ENCODE results near the gene C1QB. TPM values are rescaled to one million over a fixed set of nuclear protein-coding genes. Genes with fewer than 3 reads are reported as not detected.

Gene C1QB
- total and polyA plus RNA-seq, 9 of the 15 experiments (the other 6 are each of a cell fraction or from before 2014, with no cell fraction given) = 0.55 TPM; not detected in 8

DNA sequence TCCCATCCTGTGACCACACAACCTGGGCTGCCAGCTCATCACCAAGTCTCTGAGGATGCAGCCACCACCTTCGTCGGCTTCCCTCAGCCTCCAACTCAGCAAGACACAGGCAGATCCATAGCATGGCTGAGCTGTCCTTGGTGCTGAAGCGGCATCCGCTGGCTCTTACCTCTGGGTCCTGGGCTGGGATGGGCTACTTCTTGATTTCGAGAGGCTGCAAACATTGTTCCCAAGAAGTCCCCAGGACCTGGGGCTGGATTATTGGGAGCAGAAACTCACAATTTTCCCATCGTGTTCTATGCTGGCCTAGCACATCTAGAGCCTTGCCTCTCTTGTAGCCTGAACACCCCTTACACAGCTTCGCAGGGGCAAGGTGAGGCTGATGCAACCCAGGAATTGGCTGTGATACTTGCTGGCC, 41.5 kb upstream of the C1QB start:
- DNase-seq (ENCODE audit: extremely low read depth in 1 of 4, low spot score in 3 of 4) (peak; percentile 61 to 78 (median 72)), FAIRE-seq (peak; percentile 93), ATAC-seq (peak; percentile 95)
- H2AFZ ChIP-seq (ENCODE audit: low read depth, low read length) = no peak overlapping the region
- H3K9me3 ChIP-seq (replicated peaks; ENCODE audit: control insufficient read depth, insufficient read depth, low read depth, low read length) = no peaks in the 10 kb centered on the region
- peaks cover 21% of the 10 kb centered on the region for H4K20me1 ChIP-seq (replicated peaks; ENCODE audit: control insufficient read depth, insufficient read depth, low read length)
- no peak overlapping the region for H3K9ac ChIP-seq (ENCODE audit: insufficient read depth in 1 of 2, low read depth in 2 of 2, low read length in 2 of 2)
- H3K4me2 ChIP-seq (ENCODE audit: insufficient read depth, low read length) = no peak overlapping the region
- no peaks in the 10 kb centered on the region; a peak in 1 of 5 replicates for H3K4me1 ChIP-seq (replicated peaks in 1 of 2; ENCODE audit: control insufficient read depth in 2 of 2, insufficient read depth in 2 of 2, low read length in 2 of 2)
- intact Hi-C loops (cut with micrococcal nuclease) = no loop called here
- BruUV-seq (replicated peaks) = no TSS peak
- ChIA-PET POLR2A (interaction anchor here (0.5 to 1.3 kb wide), 4 partner anchors 10 to 143 kb away, joined by 3 to 5 read pairs (median 4); no protein-coding TSS in a partner anchor), CTCF (ENCODE audit: low intra/inter-chr PET ratio) (interaction anchor here (0.6 kb wide), 1 partner anchor 159 kb away, joined by 4 read pairs; no protein-coding TSS in a partner anchor)
- no peaks in the 10 kb centered on the region for H3K79me2 ChIP-seq (ENCODE audit: control insufficient read depth, insufficient read depth, low read length)
- in situ Hi-C loops (cut with MboI) = no loop called here
- H3K4me3 ChIP-seq = no peak overlapping the region
- 6% methylated on average over 7 of the region's 7 CpGs for WGBS (ENCODE audit: insufficient coverage, low coverage, missing lambda C conversion rate)
- H3K27ac ChIP-seq (ENCODE audit: extremely low read depth, low read depth, low read length) = no peak overlapping the region
- no peaks in the 10 kb centered on the region for H3K36me3 ChIP-seq (ENCODE audit: control insufficient read depth, insufficient read depth, low read length)
- no peaks in the 10 kb centered on the region for H3K9me1 ChIP-seq (ENCODE audit: control insufficient read depth, insufficient read depth, low read length)
- H3K27me3 ChIP-seq (ENCODE audit: control insufficient read depth in 2 of 2, insufficient read depth in 2 of 2, low read length in 2 of 2) = peaks cover 6 to 23% of the 10 kb centered on the region in 2 experiments; a peak in 3 of 5 replicates
- TF ChIP-seq ARID1B (IDR thresholded peaks at IDR 0.05) (no peak), ZNF717 (CRISPR knock-in tag; IDR thresholded peaks at IDR 0.05) (no peak), MYNN (IDR thresholded peaks at IDR 0.05) (no peak), MYNN (CRISPR knock-in tag; IDR thresholded peaks at IDR 0.05) (no peak), PRMT5 (CRISPR knock-in tag; IDR thresholded peaks at IDR 0.05) (peak; percentile 93; the same call in 1 of the 2 replicates), ZNF398 (CRISPR knock-in tag; IDR thresholded peaks at IDR 0.05) (no peak), TCFL5 (CRISPR knock-in tag; conservative IDR thresholded peaks at IDR 0.05) (no peak), SREBF2 (CRISPR knock-in tag; IDR thresholded peaks at IDR 0.05) (no peak), HLTF (IDR thresholded peaks at IDR 0.05) (no peak), JUNB (CRISPR knock-in tag; conservative IDR thresholded peaks at IDR 0.05) (no peak), POLR2A (conservative IDR thresholded peaks at IDR 0.05) (no peak), ZNF586 (CRISPR knock-in tag; conservative IDR thresholded peaks at IDR 0.05) (no peak), GTF2B (IDR thresholded peaks at IDR 0.05; ENCODE audit: extremely low read depth, insufficient read length) (no peak), NR2C2 (CRISPR knock-in tag; IDR thresholded peaks at IDR 0.05) (peak; percentile 76; the same call in 1 of the 2 replicates), NR2C2 (tag; IDR thresholded peaks at IDR 0.05) (no peak), SMAD4 (CRISPR knock-in tag; conservative IDR thresholded peaks at IDR 0.05) (0 out of 2 replicates have a peak, but pooled peaks have one; percentile 46)
- TF ChIP-seq, protein P1, sequence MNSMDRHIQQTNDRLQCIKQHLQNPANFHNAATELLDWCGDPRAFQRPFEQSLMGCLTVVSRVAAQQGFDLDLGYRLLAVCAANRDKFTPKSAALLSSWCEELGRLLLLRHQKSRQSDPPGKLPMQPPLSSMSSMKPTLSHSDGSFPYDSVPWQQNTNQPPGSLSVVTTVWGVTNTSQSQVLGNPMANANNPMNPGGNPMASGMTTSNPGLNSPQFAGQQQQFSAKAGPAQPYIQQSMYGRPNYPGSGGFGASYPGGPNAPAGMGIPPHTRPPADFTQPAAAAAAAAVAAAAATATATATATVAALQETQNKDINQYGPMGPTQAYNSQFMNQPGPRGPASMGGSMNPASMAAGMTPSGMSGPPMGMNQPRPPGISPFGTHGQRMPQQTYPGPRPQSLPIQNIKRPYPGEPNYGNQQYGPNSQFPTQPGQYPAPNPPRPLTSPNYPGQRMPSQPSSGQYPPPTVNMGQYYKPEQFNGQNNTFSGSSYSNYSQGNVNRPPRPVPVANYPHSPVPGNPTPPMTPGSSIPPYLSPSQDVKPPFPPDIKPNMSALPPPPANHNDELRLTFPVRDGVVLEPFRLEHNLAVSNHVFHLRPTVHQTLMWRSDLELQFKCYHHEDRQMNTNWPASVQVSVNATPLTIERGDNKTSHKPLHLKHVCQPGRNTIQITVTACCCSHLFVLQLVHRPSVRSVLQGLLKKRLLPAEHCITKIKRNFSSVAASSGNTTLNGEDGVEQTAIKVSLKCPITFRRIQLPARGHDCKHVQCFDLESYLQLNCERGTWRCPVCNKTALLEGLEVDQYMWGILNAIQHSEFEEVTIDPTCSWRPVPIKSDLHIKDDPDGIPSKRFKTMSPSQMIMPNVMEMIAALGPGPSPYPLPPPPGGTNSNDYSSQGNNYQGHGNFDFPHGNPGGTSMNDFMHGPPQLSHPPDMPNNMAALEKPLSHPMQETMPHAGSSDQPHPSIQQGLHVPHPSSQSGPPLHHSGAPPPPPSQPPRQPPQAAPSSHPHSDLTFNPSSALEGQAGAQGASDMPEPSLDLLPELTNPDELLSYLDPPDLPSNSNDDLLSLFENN (IDR thresholded peaks at IDR 0.05; ENCODE audit: low read depth in 2 of 2, low read length in 2 of 2) = no peak
- TF ChIP-seq, protein P2, sequence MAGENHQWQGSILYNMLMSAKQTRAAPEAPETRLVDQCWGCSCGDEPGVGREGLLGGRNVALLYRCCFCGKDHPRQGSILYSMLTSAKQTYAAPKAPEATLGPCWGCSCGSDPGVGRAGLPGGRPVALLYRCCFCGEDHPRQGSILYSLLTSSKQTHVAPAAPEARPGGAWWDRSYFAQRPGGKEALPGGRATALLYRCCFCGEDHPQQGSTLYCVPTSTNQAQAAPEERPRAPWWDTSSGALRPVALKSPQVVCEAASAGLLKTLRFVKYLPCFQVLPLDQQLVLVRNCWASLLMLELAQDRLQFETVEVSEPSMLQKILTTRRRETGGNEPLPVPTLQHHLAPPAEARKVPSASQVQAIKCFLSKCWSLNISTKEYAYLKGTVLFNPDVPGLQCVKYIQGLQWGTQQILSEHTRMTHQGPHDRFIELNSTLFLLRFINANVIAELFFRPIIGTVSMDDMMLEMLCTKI (IDR thresholded peaks at IDR 0.05; ENCODE audit: partially characterized antibody) = no peak

All from K562 (cell line).